ENCODE measurements around the gene FSTL4.

FSTL4 gene

GRCh38 chr5:133457439-133458355 lies 154.6 kb downstream of the FSTL4 start:
- TF ChIP-seq CTCF (IDR thresholded peaks at IDR 0.05) (no peak), ZFX (IDR thresholded peaks at IDR 0.05; ENCODE audit: borderline replicate concordance) (no peak)
- H3K27ac ChIP-seq: no peak overlapping the region

GRCh38 chr5:133456933-133457402 lies 155.4 kb downstream of the FSTL4 start:
- no peak overlapping the region for H3K27ac ChIP-seq
- no peak for TF ChIP-seq ZFX (IDR thresholded peaks at IDR 0.05; ENCODE audit: borderline replicate concordance)
- TF ChIP-seq CTCF (IDR thresholded peaks at IDR 0.05): no peak

- no peak overlapping the region for H3K27ac ChIP-seq
- TF ChIP-seq CTCF (IDR thresholded peaks at IDR 0.05) (no peak), ZFX (IDR thresholded peaks at IDR 0.05; ENCODE audit: borderline replicate concordance) (no peak)
These were observed 156.7 kb downstream of the FSTL4 start for GRCh38 chr5:133455676-133456075.

GRCh38 chr5:133454442-133454841 lies 157.9 kb downstream of the FSTL4 start:
- TF ChIP-seq ZFX (IDR thresholded peaks at IDR 0.05; ENCODE audit: borderline replicate concordance) (no peak), CTCF (IDR thresholded peaks at IDR 0.05) (no peak)
- H3K27ac ChIP-seq: no peak overlapping the region

- H3K27ac ChIP-seq: no peak overlapping the region
- TF ChIP-seq CTCF (IDR thresholded peaks at IDR 0.05) (no peak), ZFX (IDR thresholded peaks at IDR 0.05; ENCODE audit: borderline replicate concordance) (no peak)
These were observed 158.5 kb downstream of the FSTL4 start for GRCh38 chr5:133453831-133454230.

GRCh38 chr5:133453084-133453780 lies 159.1 kb downstream of the FSTL4 start:
- no peak for TF ChIP-seq ZFX (IDR thresholded peaks at IDR 0.05; ENCODE audit: borderline replicate concordance)
- TF ChIP-seq CTCF (IDR thresholded peaks at IDR 0.05): no peak
- H3K27ac ChIP-seq: no peak overlapping the region

GRCh38 chr5:133451926-133452325 lies 160.4 kb downstream of the FSTL4 start:
- no peak overlapping the region for H3K27ac ChIP-seq
- TF ChIP-seq ZFX (IDR thresholded peaks at IDR 0.05; ENCODE audit: borderline replicate concordance): no peak
- no peak for TF ChIP-seq CTCF (IDR thresholded peaks at IDR 0.05)
